ENCODE results near the gene FRMD6. TPM values are rescaled to one million over a fixed set of nuclear protein-coding genes. Genes with fewer than 3 reads are reported as not detected.
A peak's percentile ranks its signal among the peaks of the same experiment; 100 is the strongest.

The FRMD6 gene
- total RNA-seq, 4 donors from 2014 or later, result 17.8 to 36.8 (median 25.8) TPM

DNA sequence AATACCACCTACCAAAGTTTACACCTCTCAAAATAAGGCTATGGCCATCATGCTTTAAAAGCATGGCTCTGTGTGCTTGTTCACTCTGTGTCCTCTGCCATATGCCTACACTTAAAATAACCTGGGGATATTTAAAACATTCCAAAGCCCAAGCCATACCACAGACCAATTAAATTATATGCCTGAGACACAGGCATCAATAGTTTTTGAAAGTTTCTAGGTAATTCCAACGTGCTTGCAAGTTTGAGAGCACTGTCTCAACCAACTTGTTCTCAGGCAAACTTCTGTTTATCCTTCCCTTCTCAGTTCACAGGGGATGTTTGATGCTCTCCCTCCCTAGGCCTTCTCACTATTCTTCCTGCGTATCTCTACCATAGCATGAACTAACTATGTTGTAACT lies 3.4 kb upstream of the FRMD6 start:
- H3K4me3 ChIP-seq (replicated peaks in 1 of 3), result no peak overlapping the region
- no peaks in the 10 kb centered on the region for H3K9me3 ChIP-seq
- no peak overlapping the region for H3K27ac ChIP-seq
- H3K4me1 ChIP-seq, result no peaks in the 10 kb centered on the region
- WGBS, 2 donors, result 66 to 70% methylated on average over 2 of the region's 2 CpGs
- intact Hi-C loops (cut with DNase I), result no loop called here
- no peak for DNase-seq
- H3K36me3 ChIP-seq, result no peaks in the 10 kb centered on the region
- no peaks in the 10 kb centered on the region for H3K27me3 ChIP-seq
- TF ChIP-seq POLR2A (IDR thresholded peaks at IDR 0.05), result no peak
- TF ChIP-seq, protein P1, sequence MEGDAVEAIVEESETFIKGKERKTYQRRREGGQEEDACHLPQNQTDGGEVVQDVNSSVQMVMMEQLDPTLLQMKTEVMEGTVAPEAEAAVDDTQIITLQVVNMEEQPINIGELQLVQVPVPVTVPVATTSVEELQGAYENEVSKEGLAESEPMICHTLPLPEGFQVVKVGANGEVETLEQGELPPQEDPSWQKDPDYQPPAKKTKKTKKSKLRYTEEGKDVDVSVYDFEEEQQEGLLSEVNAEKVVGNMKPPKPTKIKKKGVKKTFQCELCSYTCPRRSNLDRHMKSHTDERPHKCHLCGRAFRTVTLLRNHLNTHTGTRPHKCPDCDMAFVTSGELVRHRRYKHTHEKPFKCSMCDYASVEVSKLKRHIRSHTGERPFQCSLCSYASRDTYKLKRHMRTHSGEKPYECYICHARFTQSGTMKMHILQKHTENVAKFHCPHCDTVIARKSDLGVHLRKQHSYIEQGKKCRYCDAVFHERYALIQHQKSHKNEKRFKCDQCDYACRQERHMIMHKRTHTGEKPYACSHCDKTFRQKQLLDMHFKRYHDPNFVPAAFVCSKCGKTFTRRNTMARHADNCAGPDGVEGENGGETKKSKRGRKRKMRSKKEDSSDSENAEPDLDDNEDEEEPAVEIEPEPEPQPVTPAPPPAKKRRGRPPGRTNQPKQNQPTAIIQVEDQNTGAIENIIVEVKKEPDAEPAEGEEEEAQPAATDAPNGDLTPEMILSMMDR (IDR thresholded peaks at IDR 0.05), result no peak

DNA sequence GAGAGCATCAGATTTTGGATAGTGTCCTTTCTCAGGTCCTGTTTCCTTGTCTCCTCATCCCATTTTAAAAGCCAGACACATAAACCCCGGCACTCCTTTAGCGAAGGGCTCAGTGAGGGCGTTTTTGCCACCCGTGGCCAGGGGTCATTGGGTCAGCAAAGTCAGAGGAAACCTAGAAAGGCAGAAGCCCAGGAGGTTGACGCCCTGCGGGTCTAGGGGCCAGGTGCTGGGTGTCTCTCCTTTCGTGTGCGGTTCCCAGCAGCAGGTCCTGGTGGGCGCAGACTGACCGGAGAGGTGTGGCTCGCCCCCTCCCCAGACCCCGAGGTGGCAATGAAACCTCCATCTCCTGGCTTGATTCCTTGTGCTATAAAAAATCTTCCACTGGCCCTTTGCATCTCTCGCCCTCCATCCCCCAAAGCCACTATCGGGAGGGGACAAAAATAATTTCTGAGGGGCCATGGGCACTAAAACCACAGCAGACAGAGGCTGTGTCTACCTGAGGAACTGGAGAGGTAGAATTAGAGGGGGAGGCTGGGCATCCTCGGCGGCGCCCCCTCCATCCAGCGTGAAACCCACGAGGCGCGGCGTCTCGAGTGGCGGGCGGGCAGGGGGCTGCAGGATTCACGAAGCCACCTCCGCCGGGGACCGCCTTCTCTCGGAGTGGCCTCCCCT lies 858 bp upstream of the FRMD6 start:
- H3K27ac ChIP-seq, result peak overlapping the region; percentile 88 to 97 (median 94)
- TF ChIP-seq POLR2A (IDR thresholded peaks at IDR 0.05), result no peak
- TF ChIP-seq, protein P1 (IDR thresholded peaks at IDR 0.05), result no peak
- H3K9me3 ChIP-seq, result no peaks in the 10 kb centered on the region
- H3K27me3 ChIP-seq, result no peaks in the 10 kb centered on the region
- no peaks in the 10 kb centered on the region for H3K36me3 ChIP-seq
- intact Hi-C loops (cut with DNase I), result loop anchor here (5.0 kb wide), 1 partner anchor 126 kb away; no protein-coding TSS in a partner anchor
- peak overlapping the region; percentile 25 to 97 (median 72) for H3K4me3 ChIP-seq (replicated peaks in 1 of 3)
- H3K4me1 ChIP-seq, result no peaks in the 10 kb centered on the region
- DNase-seq, result peak; percentile 21 to 26
- WGBS, 2 donors, result 6 to 9% methylated on average over 11 to 12 of the region's 30 CpGs

DNA sequence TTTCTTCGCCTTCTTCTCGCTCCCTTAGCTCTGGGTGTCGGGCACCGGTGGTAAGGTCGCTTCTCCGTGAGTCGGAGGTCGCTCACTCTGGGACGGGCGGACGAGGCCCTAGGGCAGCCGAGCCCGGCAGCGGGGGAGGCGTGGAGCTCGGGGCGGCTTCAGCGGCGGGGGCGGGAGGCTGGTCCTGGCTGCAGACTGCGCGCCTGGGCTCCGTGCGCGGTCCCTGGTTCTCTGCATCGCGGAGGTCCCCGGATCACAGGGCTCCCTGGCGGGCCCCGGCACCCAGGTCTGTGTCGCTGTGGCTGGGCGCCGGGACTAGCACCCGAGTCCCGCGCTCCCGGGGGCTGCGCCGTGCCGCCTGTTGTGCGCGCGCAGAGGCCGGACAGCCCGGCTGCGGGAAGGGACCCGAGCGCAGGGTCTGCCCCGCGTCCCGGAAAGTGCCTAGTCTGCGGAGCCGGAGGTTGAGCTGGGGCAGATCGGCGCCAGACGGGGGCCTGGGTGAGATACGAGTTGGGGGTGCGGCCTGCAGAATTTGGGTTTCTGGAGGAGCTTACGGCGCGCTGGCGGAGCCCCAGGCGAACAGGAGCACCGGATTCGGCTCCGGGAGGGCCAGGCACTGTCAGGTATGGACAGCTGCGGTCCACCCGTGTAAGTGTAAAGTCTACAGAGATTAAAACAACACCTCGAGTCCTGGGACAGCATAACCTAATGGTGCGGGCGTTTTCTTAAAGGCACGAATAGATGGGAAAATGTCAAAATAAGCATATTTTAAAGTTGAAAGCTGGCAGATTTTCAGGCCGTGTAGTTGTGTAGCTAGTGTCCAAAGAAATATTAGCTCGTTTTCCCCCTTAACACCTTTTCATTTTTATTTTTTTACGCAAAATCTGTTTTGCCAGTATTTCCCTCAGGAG lies 713 bp downstream of the FRMD6 start:
- Histone ChIP-seq H3K27ac (peak overlapping the region; percentile 78 to 97 (median 94)), H3K36me3 (no peaks in the 10 kb centered on the region), H3K9me3 (no peaks in the 10 kb centered on the region), H3K27me3 (no peaks in the 10 kb centered on the region), H3K4me1 (no peaks in the 10 kb centered on the region), H3K4me3 (replicated peaks in 1 of 3) (peak overlapping the region; percentile 41 to 72 (median 64))
- WGBS, 2 donors, result 1% methylated on average over 19 to 39 of the region's 75 CpGs
- intact Hi-C loops (cut with DNase I), result loop anchor here (5.0 kb wide), 1 partner anchor 125 kb away; no protein-coding TSS in a partner anchor
- TF ChIP-seq POLR2A (IDR thresholded peaks at IDR 0.05), result no peak
- DNase-seq, result peak; percentile 50 to 60

DNA sequence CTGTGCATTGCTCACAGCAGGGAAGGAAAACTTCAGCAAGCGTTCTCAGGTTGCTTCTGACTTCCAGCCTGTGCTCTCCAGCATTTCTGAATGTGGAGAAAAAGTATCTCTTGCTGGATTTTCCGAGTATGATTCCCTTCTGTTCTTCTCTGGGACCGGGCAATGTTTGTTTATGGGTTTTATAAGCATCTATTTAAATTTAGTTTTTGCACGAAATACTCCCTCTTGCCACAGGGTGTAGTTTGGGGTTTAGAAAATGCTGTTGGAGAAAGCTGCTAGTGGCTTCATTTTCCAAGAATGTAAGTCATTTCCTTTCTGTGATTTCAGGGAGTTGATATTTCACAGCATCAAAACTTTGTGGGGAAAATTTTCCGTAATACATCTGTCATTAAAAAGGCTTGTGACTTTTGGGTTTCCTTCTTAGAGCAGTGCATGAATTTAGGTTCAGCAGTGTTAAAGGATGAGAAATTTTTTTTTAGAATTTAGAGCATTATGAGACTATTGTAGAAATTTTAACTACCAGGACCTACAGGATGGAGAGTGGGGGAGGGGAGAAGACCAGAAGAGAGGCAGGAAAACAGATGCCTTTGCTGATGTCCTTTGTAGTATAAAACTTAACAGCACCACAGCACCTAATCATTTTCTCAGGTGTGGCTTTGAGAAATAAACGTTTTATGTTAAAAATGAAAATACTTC lies 1.5 kb downstream of the FRMD6 start:
- peak overlapping the region in 2 of 3 donors; percentile 64 to 72 for H3K4me3 ChIP-seq (replicated peaks in 1 of 3)
- TF ChIP-seq POLR2A (IDR thresholded peaks at IDR 0.05), result no peak
- TF ChIP-seq, protein P1 (IDR thresholded peaks at IDR 0.05), result peak in 4 of 6 experiments; percentile 11 to 43 (median 30)
- H3K9me3 ChIP-seq, result no peaks in the 10 kb centered on the region
- intact Hi-C loops (cut with DNase I), result loop anchor here (5.0 kb wide), 1 partner anchor 124 kb away; no protein-coding TSS in a partner anchor
- 22 to 23% methylated on average over 6 of the region's 6 CpGs for WGBS, 2 donors
- H3K4me1 ChIP-seq, result no peaks in the 10 kb centered on the region
- no peaks in the 10 kb centered on the region for H3K36me3 ChIP-seq
- no peaks in the 10 kb centered on the region for H3K27me3 ChIP-seq
- no peak for DNase-seq
- H3K27ac ChIP-seq, result peak overlapping the region; percentile 78 to 97 (median 94)

Data from thyroid gland (tissue), 4 donors.